ENCODE results near the gene XXYLT1. TPM values are rescaled to one million over a fixed set of nuclear protein-coding genes. Genes with fewer than 3 reads are reported as not detected.

The XXYLT1 gene
- total and polyA plus RNA-seq, 2 donors from 2014 or later: 5.7 to 10.7 TPM

DNA sequence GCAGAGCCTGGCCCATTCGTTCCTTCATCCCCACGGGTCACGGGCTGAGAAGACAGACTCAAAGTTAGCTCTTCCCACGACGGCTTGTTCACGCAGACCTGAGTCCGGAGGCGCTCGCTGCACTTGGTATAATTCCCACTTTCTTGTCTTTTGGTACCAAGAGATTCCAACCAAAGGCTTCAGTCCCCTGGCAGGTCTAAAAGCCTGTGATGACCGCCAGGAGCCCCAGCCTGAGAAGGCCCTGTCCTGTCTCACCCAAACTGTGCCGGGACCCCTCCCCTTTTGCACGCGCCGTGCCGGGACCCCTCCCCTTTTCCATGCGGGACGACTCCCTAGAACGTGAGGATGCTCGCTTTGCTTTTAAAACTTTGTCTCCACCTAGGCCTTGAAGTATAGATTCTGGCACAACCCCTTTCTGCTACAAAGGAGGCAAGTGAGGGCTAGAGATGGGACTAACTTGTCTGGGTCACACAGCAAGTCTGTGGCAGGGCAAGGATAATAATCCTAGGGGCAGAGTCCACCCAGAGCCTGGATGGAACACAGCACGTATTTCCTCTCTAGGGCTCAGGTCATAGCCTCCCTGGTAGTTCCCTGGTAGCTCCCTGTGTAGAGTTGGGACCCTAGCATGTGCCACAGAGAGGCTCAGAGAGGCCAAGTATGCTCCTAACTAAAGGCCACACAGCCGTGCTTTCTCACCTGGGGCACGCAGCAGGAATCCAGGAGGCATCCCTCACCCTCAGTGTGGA is 211.3 kb downstream of the XXYLT1 start:
- no peaks in the 10 kb centered on the region for H3K27me3 ChIP-seq (ENCODE audit: control insufficient read depth, insufficient read depth, low read length)
- no peak overlapping the region for H3K4me3 ChIP-seq (ENCODE audit: low read length in 3 of 3)
- TF ChIP-seq, protein P1, sequence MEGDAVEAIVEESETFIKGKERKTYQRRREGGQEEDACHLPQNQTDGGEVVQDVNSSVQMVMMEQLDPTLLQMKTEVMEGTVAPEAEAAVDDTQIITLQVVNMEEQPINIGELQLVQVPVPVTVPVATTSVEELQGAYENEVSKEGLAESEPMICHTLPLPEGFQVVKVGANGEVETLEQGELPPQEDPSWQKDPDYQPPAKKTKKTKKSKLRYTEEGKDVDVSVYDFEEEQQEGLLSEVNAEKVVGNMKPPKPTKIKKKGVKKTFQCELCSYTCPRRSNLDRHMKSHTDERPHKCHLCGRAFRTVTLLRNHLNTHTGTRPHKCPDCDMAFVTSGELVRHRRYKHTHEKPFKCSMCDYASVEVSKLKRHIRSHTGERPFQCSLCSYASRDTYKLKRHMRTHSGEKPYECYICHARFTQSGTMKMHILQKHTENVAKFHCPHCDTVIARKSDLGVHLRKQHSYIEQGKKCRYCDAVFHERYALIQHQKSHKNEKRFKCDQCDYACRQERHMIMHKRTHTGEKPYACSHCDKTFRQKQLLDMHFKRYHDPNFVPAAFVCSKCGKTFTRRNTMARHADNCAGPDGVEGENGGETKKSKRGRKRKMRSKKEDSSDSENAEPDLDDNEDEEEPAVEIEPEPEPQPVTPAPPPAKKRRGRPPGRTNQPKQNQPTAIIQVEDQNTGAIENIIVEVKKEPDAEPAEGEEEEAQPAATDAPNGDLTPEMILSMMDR (IDR thresholded peaks at IDR 0.05; ENCODE audit: borderline replicate concordance, extremely low read depth, insufficient read depth): no peak
- FAIRE-seq: no peak
- no peaks in the 10 kb centered on the region for H3K4me1 ChIP-seq (ENCODE audit: control insufficient read depth in 2 of 3, insufficient read depth in 2 of 3, low read depth in 1 of 3, low read length in 3 of 3)
- intact Hi-C loops (cut with DNase I): no loop called here
- no peaks in the 10 kb centered on the region for H3K36me3 ChIP-seq (ENCODE audit: control insufficient read depth in 2 of 3, insufficient read depth in 3 of 3, low read length in 3 of 3)
- peak in 1 of 5 donors; percentile 54 for DNase-seq
- no peak overlapping the region for H3K27ac ChIP-seq (ENCODE audit: low read depth in 2 of 2, low read length in 2 of 2)
- H3K9me3 ChIP-seq (ENCODE audit: control insufficient read depth in 2 of 3, insufficient read depth in 1 of 3, low read length in 3 of 3): no peaks in the 10 kb centered on the region
- H3K9ac ChIP-seq (ENCODE audit: low read length in 3 of 3): no peak overlapping the region

DNA sequence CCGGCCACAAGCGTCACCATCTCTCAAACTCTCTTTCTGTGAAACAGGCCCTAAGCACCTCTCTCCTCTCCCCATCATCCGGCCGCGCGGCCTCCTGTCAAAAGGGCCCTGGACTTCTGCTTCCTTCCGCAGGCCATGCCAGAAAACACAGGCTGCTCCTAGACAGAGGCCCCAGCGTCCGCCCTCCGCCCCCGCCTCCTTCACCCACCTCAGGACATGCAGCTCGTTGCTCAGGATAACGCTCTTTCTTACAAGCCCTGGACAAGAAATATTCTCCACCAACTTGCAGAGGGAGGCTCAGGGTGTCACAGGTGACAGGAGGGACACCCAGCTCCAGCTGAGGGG is 212.0 kb downstream of the XXYLT1 start:
- TF ChIP-seq, protein P1 (IDR thresholded peaks at IDR 0.05; ENCODE audit: borderline replicate concordance, extremely low read depth, insufficient read depth): no peak
- Histone ChIP-seq H3K4me3 (ENCODE audit: low read length in 3 of 3) (no peak overlapping the region), H3K27me3 (ENCODE audit: control insufficient read depth, insufficient read depth, low read length) (no peaks in the 10 kb centered on the region), H3K27ac (ENCODE audit: low read depth in 2 of 2, low read length in 2 of 2) (no peak overlapping the region), H3K36me3 (ENCODE audit: control insufficient read depth in 2 of 3, insufficient read depth in 3 of 3, low read length in 3 of 3) (no peaks in the 10 kb centered on the region), H3K9me3 (ENCODE audit: control insufficient read depth in 2 of 3, insufficient read depth in 1 of 3, low read length in 3 of 3) (no peaks in the 10 kb centered on the region), H3K4me1 (ENCODE audit: control insufficient read depth in 2 of 3, insufficient read depth in 2 of 3, low read depth in 1 of 3, low read length in 3 of 3) (no peaks in the 10 kb centered on the region), H3K9ac (ENCODE audit: low read length in 3 of 3) (no peak overlapping the region)
- DNase-seq: peak in 3 of 5 donors; percentile 43 to 81 (median 67)
- intact Hi-C loops (cut with DNase I): no loop called here
- no peak for FAIRE-seq

DNA sequence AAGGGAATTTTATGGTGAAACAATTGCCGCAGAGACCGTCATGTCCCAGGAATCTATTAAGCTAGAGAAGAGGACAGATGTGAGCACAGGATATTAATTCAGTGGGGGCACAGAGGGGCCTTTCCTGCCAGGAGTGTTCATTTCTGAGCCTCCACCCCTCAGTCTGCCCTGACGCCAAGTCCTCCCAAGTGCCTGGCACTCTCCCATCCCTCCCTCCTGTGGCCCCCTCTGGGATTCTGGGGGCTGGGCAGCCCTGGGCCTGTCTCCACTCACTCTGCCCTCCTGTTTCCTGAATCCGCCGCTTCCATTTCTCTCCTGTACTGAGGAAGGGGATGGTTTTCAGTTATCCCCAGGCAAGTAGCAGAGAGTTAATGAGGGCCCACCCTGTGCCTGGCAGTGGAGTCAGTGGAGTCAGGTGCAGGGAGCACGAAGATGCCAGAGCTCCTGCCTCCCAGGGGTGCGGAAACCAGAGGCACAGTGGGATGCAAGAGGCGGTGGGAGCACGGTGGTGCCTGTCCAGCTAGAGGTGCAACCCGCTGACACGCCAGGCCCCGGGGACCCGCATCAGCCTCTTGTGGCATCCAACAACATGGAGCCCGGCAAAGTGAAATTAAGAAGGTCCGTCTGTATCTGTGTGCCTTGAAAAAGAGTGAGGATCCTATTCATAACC is 212.5 kb downstream of the XXYLT1 start:
- no peak overlapping the region for H3K27ac ChIP-seq (ENCODE audit: low read depth in 2 of 2, low read length in 2 of 2)
- no peaks in the 10 kb centered on the region for H3K4me1 ChIP-seq (ENCODE audit: control insufficient read depth in 2 of 3, insufficient read depth in 2 of 3, low read depth in 1 of 3, low read length in 3 of 3)
- FAIRE-seq (no peak), DNase-seq (peak in 1 of 5 donors; percentile 45)
- H3K9me3 ChIP-seq (ENCODE audit: control insufficient read depth in 2 of 3, insufficient read depth in 1 of 3, low read length in 3 of 3): no peaks in the 10 kb centered on the region
- TF ChIP-seq, protein P1 (IDR thresholded peaks at IDR 0.05; ENCODE audit: borderline replicate concordance, extremely low read depth, insufficient read depth): no peak
- no peak overlapping the region for H3K4me3 ChIP-seq (ENCODE audit: low read length in 3 of 3)
- no peak overlapping the region for H3K9ac ChIP-seq (ENCODE audit: low read length in 3 of 3)
- H3K27me3 ChIP-seq (ENCODE audit: control insufficient read depth, insufficient read depth, low read length): no peaks in the 10 kb centered on the region
- H3K36me3 ChIP-seq (ENCODE audit: control insufficient read depth in 2 of 3, insufficient read depth in 3 of 3, low read length in 3 of 3): no peaks in the 10 kb centered on the region
- intact Hi-C loops (cut with DNase I): no loop called here
